Measurements from ENCODE around the gene TMPRSS4. TPM values are rescaled to one million over a fixed set of nuclear protein-coding genes. Genes with fewer than 3 reads are reported as not detected.

Gene TMPRSS4
- total RNA-seq, 4 donors from 2014 or later, result 41.3 to 274 (median 159) TPM

- TF ChIP-seq POLR2A (IDR thresholded peaks at IDR 0.05), result no peak
- TF ChIP-seq CTCF (IDR thresholded peaks at IDR 0.05), result no peak
- peaks cover 0 to 5% (median 2%) of the 10 kb centered on the region in 4 donors for H3K4me1 ChIP-seq
- DNase-seq, result no peak
- H3K36me3 ChIP-seq, result no peaks in the 10 kb centered on the region
- H3K27ac ChIP-seq, result no peak overlapping the region
- H3K4me3 ChIP-seq, result no peak overlapping the region
- no peaks in the 10 kb centered on the region for H3K27me3 ChIP-seq
- no peaks in the 10 kb centered on the region for H3K9me3 ChIP-seq
Observed at GRCh38 chr11:118071416-118072030, 5.4 kb upstream of the TMPRSS4 start.

- H3K4me1 ChIP-seq, result peaks cover 0 to 6% (median 2%) of the 10 kb centered on the region in 4 donors
- H3K27me3 ChIP-seq, result no peaks in the 10 kb centered on the region
- no peaks in the 10 kb centered on the region for H3K36me3 ChIP-seq
- H3K4me3 ChIP-seq, result no peak overlapping the region
- no peak overlapping the region for H3K27ac ChIP-seq
- H3K9me3 ChIP-seq, result no peaks in the 10 kb centered on the region
- TF ChIP-seq POLR2A (IDR thresholded peaks at IDR 0.05), result no peak
- TF ChIP-seq CTCF (IDR thresholded peaks at IDR 0.05), result no peak
- no peak for DNase-seq
Observed at GRCh38 chr11:118073554-118073953, 3.3 kb upstream of the TMPRSS4 start.

GRCh38 chr11:118074091-118074685 lies 2.7 kb upstream of the TMPRSS4 start:
- no peak overlapping the region for H3K27ac ChIP-seq
- TF ChIP-seq CTCF (IDR thresholded peaks at IDR 0.05) (no peak), POLR2A (IDR thresholded peaks at IDR 0.05) (no peak)
- no peaks in the 10 kb centered on the region for H3K27me3 ChIP-seq
- H3K9me3 ChIP-seq, result no peaks in the 10 kb centered on the region
- H3K36me3 ChIP-seq, result no peaks in the 10 kb centered on the region
- peaks cover 0 to 6% (median 2%) of the 10 kb centered on the region in 4 donors for H3K4me1 ChIP-seq
- DNase-seq, result no peak
- no peak overlapping the region for H3K4me3 ChIP-seq

- Histone ChIP-seq H3K4me1 (peaks cover 0 to 6% (median 2%) of the 10 kb centered on the region in 4 donors), H3K4me3 (no peak overlapping the region), H3K9me3 (no peaks in the 10 kb centered on the region), H3K36me3 (no peaks in the 10 kb centered on the region), H3K27ac (peak overlapping the region in 1 of 4 donors; percentile 17), H3K27me3 (no peaks in the 10 kb centered on the region)
- TF ChIP-seq CTCF (IDR thresholded peaks at IDR 0.05), result no peak
- no peak for TF ChIP-seq POLR2A (IDR thresholded peaks at IDR 0.05)
- peak in 1 of 3 donors; percentile 70 for DNase-seq
Observed at GRCh38 chr11:118074785-118075184, 2.1 kb upstream of the TMPRSS4 start.

GRCh38 chr11:118078911-118079411 lies 2.1 kb downstream of the TMPRSS4 start:
- Histone ChIP-seq H3K36me3 (no peaks in the 10 kb centered on the region), H3K4me3 (peak overlapping the region in 2 of 4 donors; percentile 44 to 64), H3K27me3 (no peaks in the 10 kb centered on the region), H3K4me1 (peaks cover 0 to 23% (median 2%) of the 10 kb centered on the region in 4 donors), H3K9me3 (no peaks in the 10 kb centered on the region), H3K27ac (peak overlapping the region in 3 of 4 donors; percentile 38 to 85 (median 67))
- peak in 2 of 3 donors; percentile 53 to 68 for DNase-seq
- TF ChIP-seq POLR2A (IDR thresholded peaks at IDR 0.05), result peak; percentile 19 to 68
- TF ChIP-seq CTCF (IDR thresholded peaks at IDR 0.05), result no peak
